Measurements from ENCODE around the gene BEX2. TPM values are rescaled to one million over a fixed set of nuclear protein-coding genes. Genes with fewer than 3 reads are reported as not detected.
"Not testable (repeated sequence)": the region's sequence is repeated elsewhere in the genome, so short reads cannot be mapped to it uniquely, and the experiment has no call there.

Gene BEX2
- total RNA-seq: 10 to 100 TPM; 16.4 to 59.9 TPM

DNA sequence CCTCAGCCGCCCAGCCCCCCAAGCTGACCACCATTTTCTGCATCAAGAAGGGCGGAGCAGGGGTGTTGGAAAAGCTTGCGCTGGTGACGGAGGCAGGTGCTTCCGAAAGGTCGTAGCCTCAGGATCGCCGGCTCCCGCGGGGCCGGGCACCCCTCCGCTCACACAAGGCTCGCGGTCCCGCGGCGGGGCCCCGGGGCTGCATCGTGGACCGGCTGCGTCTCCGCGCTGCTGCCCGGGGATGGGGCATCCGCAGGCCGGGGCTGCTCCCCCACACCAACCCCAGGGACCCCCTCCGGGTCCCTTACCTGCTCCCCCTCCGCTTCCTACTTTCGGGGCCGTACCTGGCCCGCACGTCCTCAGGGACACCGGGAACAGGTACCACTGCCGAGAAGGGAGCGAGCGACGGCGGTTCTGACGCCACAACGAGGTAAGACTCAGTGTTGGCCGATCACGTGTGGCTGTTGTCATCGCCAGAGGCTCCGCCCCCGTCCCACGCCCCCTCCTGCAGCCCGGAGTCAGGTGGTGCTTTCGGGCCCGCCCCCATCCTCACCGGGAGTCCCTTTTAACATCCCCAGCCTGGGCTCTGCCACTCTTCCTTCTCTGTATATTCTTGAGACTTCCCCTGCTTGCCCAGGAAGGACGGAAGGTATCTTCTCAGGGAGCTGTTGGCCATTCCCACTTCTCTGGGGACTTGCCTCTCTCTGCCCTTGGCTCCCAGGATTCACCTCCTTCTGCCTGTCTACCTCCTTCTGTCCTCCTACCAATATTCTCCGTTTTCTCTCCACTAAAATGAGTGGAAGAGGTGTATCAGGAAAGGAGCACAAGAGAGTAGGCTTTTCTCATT lies at the start of gene BEX2:
BEX2 (minus strand) TSS at position 436 of the 844 bp plus-strand sequence. CDS start 1,014 bp downstream, outside the sequence.
- Histone ChIP-seq H3K27me3 (no peaks in the 10 kb centered on the region), H3K9me3 (no peaks in the 10 kb centered on the region), H3K27ac (no peak within 1 kb of the TSS), H3K4me1 (no peaks in the 10 kb centered on the region), H3K4me3 (peak within 1 kb of the TSS; percentile 48 to 53), H3K36me3 (no peaks in the 10 kb centered on the region)
- TF ChIP-seq, protein P1, sequence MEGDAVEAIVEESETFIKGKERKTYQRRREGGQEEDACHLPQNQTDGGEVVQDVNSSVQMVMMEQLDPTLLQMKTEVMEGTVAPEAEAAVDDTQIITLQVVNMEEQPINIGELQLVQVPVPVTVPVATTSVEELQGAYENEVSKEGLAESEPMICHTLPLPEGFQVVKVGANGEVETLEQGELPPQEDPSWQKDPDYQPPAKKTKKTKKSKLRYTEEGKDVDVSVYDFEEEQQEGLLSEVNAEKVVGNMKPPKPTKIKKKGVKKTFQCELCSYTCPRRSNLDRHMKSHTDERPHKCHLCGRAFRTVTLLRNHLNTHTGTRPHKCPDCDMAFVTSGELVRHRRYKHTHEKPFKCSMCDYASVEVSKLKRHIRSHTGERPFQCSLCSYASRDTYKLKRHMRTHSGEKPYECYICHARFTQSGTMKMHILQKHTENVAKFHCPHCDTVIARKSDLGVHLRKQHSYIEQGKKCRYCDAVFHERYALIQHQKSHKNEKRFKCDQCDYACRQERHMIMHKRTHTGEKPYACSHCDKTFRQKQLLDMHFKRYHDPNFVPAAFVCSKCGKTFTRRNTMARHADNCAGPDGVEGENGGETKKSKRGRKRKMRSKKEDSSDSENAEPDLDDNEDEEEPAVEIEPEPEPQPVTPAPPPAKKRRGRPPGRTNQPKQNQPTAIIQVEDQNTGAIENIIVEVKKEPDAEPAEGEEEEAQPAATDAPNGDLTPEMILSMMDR (IDR thresholded peaks at IDR 0.05): no peak
- DNase-seq (ENCODE audit: low spot score): no peak

DNA sequence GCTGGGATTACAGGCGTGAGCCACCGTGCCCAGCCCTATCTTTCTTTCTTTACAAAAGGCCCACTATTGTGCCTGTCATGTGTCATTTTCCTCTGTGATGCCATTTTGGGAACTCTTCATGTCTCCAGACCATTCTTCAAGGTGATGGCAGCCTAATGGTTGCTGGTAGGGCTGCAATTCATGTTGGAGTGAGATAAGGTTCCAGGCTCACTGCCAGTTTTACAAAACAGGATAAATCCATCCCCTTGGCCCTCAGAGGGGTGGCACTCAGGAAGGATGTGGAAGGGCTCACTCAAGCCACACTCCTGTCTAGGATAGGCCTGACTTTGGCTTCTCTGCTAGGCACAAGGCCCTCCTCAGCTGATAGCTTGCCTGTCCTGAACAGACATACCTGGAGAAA lies 49.3 kb upstream of the BEX2 start:
- TF ChIP-seq, protein P1 (IDR thresholded peaks at IDR 0.05): no peak
- DNase-seq (ENCODE audit: low spot score): no peak
- Histone ChIP-seq H3K27me3 (no peaks in the 10 kb centered on the region), H3K4me3 (no peak overlapping the region), H3K36me3 (no peaks in the 10 kb centered on the region), H3K4me1 (no peaks in the 10 kb centered on the region), H3K9me3 (no peaks in the 10 kb centered on the region), H3K27ac (no peak overlapping the region)

DNA sequence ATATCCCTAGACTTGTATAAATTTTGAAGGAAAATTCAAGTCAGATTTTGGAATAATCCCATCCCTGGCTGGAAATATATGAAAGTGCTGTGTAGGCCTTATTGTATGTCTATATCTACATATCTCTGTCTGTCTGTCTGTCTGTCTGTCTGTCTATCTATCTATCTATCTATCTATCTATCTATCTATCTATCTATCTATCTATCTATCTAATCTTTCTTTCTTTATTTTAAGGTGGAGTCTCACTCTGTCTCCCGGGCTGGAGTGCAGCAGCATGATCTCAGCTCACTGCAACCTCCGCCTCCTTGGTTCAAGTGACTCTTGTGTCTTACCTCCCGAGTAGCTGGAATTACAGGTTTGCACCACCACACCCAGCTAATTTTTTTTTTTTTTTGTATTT lies 48.8 kb upstream of the BEX2 start:
- H3K4me1 ChIP-seq; H3K4me3 ChIP-seq; H3K36me3 ChIP-seq; H3K27ac ChIP-seq; DNase-seq (ENCODE audit: low spot score); H3K9me3 ChIP-seq; H3K27me3 ChIP-seq: not testable (repeated sequence)

DNA sequence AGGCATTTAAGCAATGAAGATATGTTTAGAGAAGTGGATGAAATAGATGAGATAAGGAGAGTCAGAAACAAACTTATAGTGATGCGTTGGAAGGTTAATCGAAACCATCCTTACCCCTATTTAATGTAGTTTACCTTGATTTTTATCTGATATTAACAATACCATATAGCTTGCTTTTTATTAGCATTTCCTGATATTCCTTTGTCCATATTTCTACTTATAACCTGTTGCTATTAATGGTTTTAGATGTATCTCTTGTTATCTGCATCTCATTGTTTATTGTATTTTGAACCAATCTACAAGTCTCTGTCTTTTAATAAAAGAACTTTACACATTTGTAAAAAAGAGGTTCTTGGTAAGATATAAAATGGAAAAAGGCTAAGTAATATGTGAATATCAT lies 47.1 kb upstream of the BEX2 start:
- TF ChIP-seq, protein P1 (IDR thresholded peaks at IDR 0.05): no peak
- Histone ChIP-seq H3K36me3 (no peaks in the 10 kb centered on the region), H3K27ac (no peak overlapping the region), H3K9me3 (no peaks in the 10 kb centered on the region), H3K4me1 (no peaks in the 10 kb centered on the region), H3K4me3 (no peak overlapping the region), H3K27me3 (no peaks in the 10 kb centered on the region)
- DNase-seq (ENCODE audit: low spot score): no peak

DNA sequence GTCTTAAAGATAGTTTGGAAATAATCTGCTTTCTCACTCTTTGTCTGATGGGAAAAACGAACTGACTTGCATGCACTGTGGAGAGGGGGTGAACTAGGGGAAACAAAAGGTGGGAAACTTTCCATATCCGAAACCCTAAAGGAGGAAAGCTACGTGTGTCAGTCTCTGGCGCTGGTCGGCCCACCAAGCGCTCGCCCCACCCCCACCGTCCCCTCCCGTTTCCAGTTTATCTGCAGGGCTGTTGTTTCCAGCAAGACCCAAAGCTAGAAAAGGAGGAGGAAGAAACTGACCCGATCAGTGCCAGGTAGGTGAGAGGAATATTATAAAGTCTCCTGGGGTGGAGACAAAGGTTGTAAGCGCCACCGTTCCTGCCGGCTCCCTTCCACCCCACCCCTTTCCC lies 46.1 kb upstream of the BEX2 start:
- Histone ChIP-seq H3K27me3 (no peaks in the 10 kb centered on the region), H3K9me3 (no peaks in the 10 kb centered on the region), H3K36me3 (no peaks in the 10 kb centered on the region), H3K27ac (peak overlapping the region; percentile 89 to 90), H3K4me3 (peak overlapping the region; percentile 62 to 63), H3K4me1 (no peaks in the 10 kb centered on the region)
- TF ChIP-seq, protein P1 (IDR thresholded peaks at IDR 0.05): no peak
- no peak for DNase-seq (ENCODE audit: low spot score)

DNA sequence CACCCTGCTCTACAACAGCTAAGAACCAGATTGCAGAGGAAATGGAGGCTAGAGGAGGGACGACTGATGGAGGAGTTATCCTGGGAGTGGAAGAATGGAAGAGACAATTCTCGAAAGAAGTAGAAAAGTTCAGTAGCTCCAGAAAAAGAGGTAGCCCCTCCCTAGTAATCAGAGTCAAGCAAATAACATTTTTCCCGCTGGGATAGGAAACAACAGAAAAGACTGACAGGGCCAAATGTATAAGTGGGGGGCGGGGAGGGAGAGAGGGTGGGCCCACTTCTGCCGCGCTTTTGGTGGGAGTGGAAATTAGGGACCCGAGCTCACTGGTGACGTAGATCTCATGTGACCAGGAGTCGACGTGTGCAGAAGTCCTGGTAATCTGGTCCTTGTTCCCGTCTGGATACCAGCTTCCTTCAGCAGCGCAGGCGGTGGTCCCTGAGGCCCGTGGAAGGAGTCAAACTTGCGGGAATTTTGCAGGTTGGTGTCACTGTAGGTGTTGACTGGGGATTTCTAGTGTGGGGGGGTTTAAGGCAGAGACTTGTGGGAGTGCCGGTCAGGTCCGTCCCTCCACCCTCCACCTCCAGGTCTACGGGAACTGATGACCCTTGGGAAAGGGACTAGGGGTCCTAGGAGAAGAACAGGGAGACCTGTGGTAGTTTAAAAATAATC lies 45.5 kb upstream of the BEX2 start, which contains the start of gene TCEAL9:
TCEAL9 (plus strand) TSS at position 377 of the 669 bp plus-strand sequence. CDS start 1,179 bp downstream, outside the sequence.
- TF ChIP-seq, protein P1 (IDR thresholded peaks at IDR 0.05): no peak
- Histone ChIP-seq H3K4me1 (no peaks in the 10 kb centered on the region), H3K27ac (peak within 1 kb of the TSS; percentile 89 to 90), H3K27me3 (no peaks in the 10 kb centered on the region), H3K9me3 (no peaks in the 10 kb centered on the region), H3K36me3 (no peaks in the 10 kb centered on the region), H3K4me3 (peak within 1 kb of the TSS; percentile 62 to 63)
- peak; percentile 71 for DNase-seq (ENCODE audit: low spot score)

Data from right atrium auricular region (tissue), 2 donors.